Left lobe of liver (tissue), 2 donors: ENCODE measurements around the gene RAB31. TPM values are rescaled to one million over a fixed set of nuclear protein-coding genes. Genes with fewer than 3 reads are reported as not detected.

Source experiments
- ATAC-seq: fragments of 200-7000 bp; cut with Tn5 transposase; one replicate; pipeline ENCODE4 v1.9.1; 2020; ENCODE audit warnings: mild to moderate bottlenecking, moderate library complexity
- DNase-seq: peaks from one replicate; pipeline ENCODE4 v3.0.0-alpha.2; 2020; ENCODE audit warnings: low spot score
- total RNA-seq: library from RNA; stranded (reverse); gene quantifications from one replicate; pipeline ENCODE4 v1.2.1, GENCODE V29; 2021
- donor health status: DM: no; HTN: no; CAD: no; lungs with moderate emphysema.
- donor health status: DM: no; HTN: yes; CAD: no.

The RAB31 gene
- total RNA-seq, 1 donor from 2014 or later: 7.8 TPM

GRCh38 chr18:9809697-9810096, 101.6 kb downstream of the RAB31 start:
- no peak for ATAC-seq

GRCh38 chr18:9810299-9810698, 102.2 kb downstream of the RAB31 start:
- ATAC-seq (no peak), DNase-seq (no peak)

More at GRCh38 chr18:9809697-9810096, 101.6 kb downstream of the RAB31 start:
- no peak for DNase-seq

- DNase-seq (no peak), ATAC-seq (no peak)
These were observed 103.0 kb downstream of the RAB31 start for GRCh38 chr18:9810994-9811705.

GRCh38 chr18:9811978-9812377, 103.9 kb downstream of the RAB31 start:
- ATAC-seq (no peak), DNase-seq (no peak)

- DNase-seq (no peak), ATAC-seq (no peak)
These were observed 106.3 kb downstream of the RAB31 start for GRCh38 chr18:9814431-9814830.

GRCh38 chr18:9817286-9817685, 109.2 kb downstream of the RAB31 start:
- no peak for ATAC-seq
- DNase-seq: no peak

GRCh38 chr18:9817725-9818422, 109.8 kb downstream of the RAB31 start:
- ATAC-seq: no peak
- no peak for DNase-seq

- ATAC-seq (no peak), DNase-seq (no peak)
These were observed 110.3 kb downstream of the RAB31 start for GRCh38 chr18:9818423-9818734.

GRCh38 chr18:9820127-9820526, 112.0 kb downstream of the RAB31 start:
- ATAC-seq (no peak), DNase-seq (no peak)

- DNase-seq (no peak), ATAC-seq (no peak)
These were observed 112.6 kb downstream of the RAB31 start for GRCh38 chr18:9820719-9821118.

- ATAC-seq: no peak
These were observed 114.6 kb downstream of the RAB31 start for GRCh38 chr18:9822587-9823185.

GRCh38 chr18:9823805-9824473, 115.8 kb downstream of the RAB31 start:
- ATAC-seq (no peak), DNase-seq (no peak)

More at GRCh38 chr18:9822587-9823185, 114.6 kb downstream of the RAB31 start:
- DNase-seq: no peak

GRCh38 chr18:9824474-9824832, 116.4 kb downstream of the RAB31 start:
- ATAC-seq (no peak), DNase-seq (no peak)

- ATAC-seq (peak; percentile 16), DNase-seq (no peak)
These were observed 116.9 kb downstream of the RAB31 start for GRCh38 chr18:9824952-9825371.

- DNase-seq (no peak), ATAC-seq (peak; percentile 69)
These were observed 117.5 kb downstream of the RAB31 start for GRCh38 chr18:9825571-9826073.

GRCh38 chr18:9826685-9827084, 118.6 kb downstream of the RAB31 start:
- ATAC-seq (no peak), DNase-seq (no peak)

- DNase-seq: no peak
- ATAC-seq: peak; percentile 32
These were observed 119.2 kb downstream of the RAB31 start for GRCh38 chr18:9827211-9827792.

GRCh38 chr18:9827793-9828505, 119.8 kb downstream of the RAB31 start:
- DNase-seq: no peak
- ATAC-seq: peak; percentile 29

- ATAC-seq (no peak), DNase-seq (no peak)
These were observed 120.7 kb downstream of the RAB31 start for GRCh38 chr18:9828506-9829396.

- ATAC-seq: no peak
- no peak for DNase-seq
These were observed 121.3 kb downstream of the RAB31 start for GRCh38 chr18:9829397-9829712.
